GM12878 (cell line): ENCODE measurements around the gene AOPEP. TPM values are rescaled to one million over a fixed set of nuclear protein-coding genes. Genes with fewer than 3 reads are reported as not detected.

Experiments
- ATAC-seq: fragments of 200-7000 bp; cut with Tn5 transposase; 3 replicates; pipeline ENCODE4 v1.9.1; 2020; ENCODE audit warnings: mild to moderate bottlenecking, moderate library complexity
- BruUV-seq: library from RNA; stranded (reverse); fragments of 400-500 nt; replicated peaks from 2 replicates; lab custom pipeline; 2021; lab: Mats Ljungman, UMichigan
- CTCF ChIA-PET: fragments of 300-600 bp; sonication (Branson Sonifier 250); formaldehyde crosslinking; extraction: SDS; loops from one replicate; lab custom pipeline; 2021; ENCODE audit warnings: inconsistent platforms; lab: Yijun Ruan, JAX
- POLR2A ChIA-PET: fragments of 350-600 bp; formaldehyde crosslinking; extraction: SDS; loops from one replicate; lab custom pipeline; 2021; ENCODE audit warnings: inconsistent platforms; lab: Charles Lee
- RAD21 ChIA-PET: fragments of 300-600 bp; sonication (Branson Sonifier 250); formaldehyde crosslinking; loops from one replicate; lab custom pipeline; 2023; ENCODE audit warnings: antibody characterized with exemption; ENCODE audit not compliant: unreplicated experiment; lab: Charles Lee
- SMC1A ChIA-PET: fragments of 300-600 bp; sonication (Branson Sonifier 250); formaldehyde crosslinking; loops from one replicate; lab custom pipeline; 2023; ENCODE audit not compliant: unreplicated experiment, uncharacterized antibody; lab: Charles Lee
- DNase-seq: peaks from one replicate; pipeline ENCODE4 v3.0.0-alpha.2; 2011; ENCODE audit warnings: low read depth, low spot score
- FAIRE-seq: peaks from 3 replicates; lab custom pipeline; 2011; peaks lifted over from hg19 to GRCh38; lab: Jason Lieb, UNC
- H2AFZ ChIP-seq: 2 replicates; pipeline ENCODE4 v1.6.0; 2011; ENCODE audit warnings: low read depth, low read length, control low read depth; ENCODE audit not compliant: control insufficient read depth
- H3K27ac ChIP-seq: 2 replicates; pipeline ENCODE4 v1.5.1; 2011; ENCODE audit warnings: control low read depth; ENCODE audit not compliant: control insufficient read depth, insufficient read depth
- H3K27me3 ChIP-seq, 2 experiments: replicated peaks in 1 of 2; 2 replicates each; pipeline versions ENCODE4 v1.6.0 to v1.6.1; 2011; ENCODE audit warnings: low read length in 1 of 2; ENCODE audit not compliant: control insufficient read depth in 2 of 2, insufficient read depth in 2 of 2
- H3K36me3 ChIP-seq, 2 experiments: 2 replicates each; pipeline ENCODE4 v1.5.1; 2011; ENCODE audit warnings: low read length in 1 of 2; ENCODE audit not compliant: control insufficient read depth in 2 of 2, insufficient read depth in 2 of 2
- H3K4me1 ChIP-seq: 2 replicates; pipeline ENCODE4 v1.6.1; 2011; ENCODE audit warnings: mild to moderate bottlenecking, low read length, moderate library complexity, mixed read lengths; ENCODE audit not compliant: control insufficient read depth, insufficient read depth
- H3K4me2 ChIP-seq: 2 replicates; pipeline ENCODE4 v1.6.0; 2011; ENCODE audit warnings: control low read depth; ENCODE audit not compliant: control insufficient read depth, insufficient read depth
- H3K4me3 ChIP-seq: fragments of 200-600 bp; sonication (generic); 2 replicates; pipeline ENCODE4 v1.5.1; 2016
- H3K79me2 ChIP-seq: 2 replicates; pipeline ENCODE4 v1.6.0; 2011; ENCODE audit warnings: low read length; ENCODE audit not compliant: control insufficient read depth, insufficient read depth
- H3K9ac ChIP-seq: 2 replicates; pipeline ENCODE4 v1.8.0; 2011; ENCODE audit warnings: low read length, control low read depth, mixed read lengths; ENCODE audit not compliant: control insufficient read depth, insufficient read depth
- H3K9me3 ChIP-seq: replicated peaks from 3 replicates; pipeline ENCODE4 v1.5.1; 2011; ENCODE audit warnings: mild to moderate bottlenecking, low read length; ENCODE audit not compliant: control insufficient read depth, insufficient read depth
- H4K20me1 ChIP-seq: 2 replicates; pipeline ENCODE4 v1.6.0; 2011; ENCODE audit not compliant: control insufficient read depth, insufficient read depth
- BCL11A ChIP-seq: IDR thresholded peaks from 2 replicates; pipeline ENCODE4 v1.6.1; 2011; ENCODE audit warnings: low read depth, low read length
- CREM ChIP-seq: IDR thresholded peaks from 2 replicates; pipeline ENCODE4 v1.6.1; 2014; ENCODE audit warnings: antibody characterized with exemption, low read depth
- EED ChIP-seq: sonication (generic); IDR thresholded peaks from 2 replicates; pipeline ENCODE4 v1.6.1; 2016; ENCODE audit warnings: antibody characterized with exemption, low read depth
- JUNB ChIP-seq: IDR thresholded peaks from 2 replicates; pipeline ENCODE4 v1.6.1; 2016; ENCODE audit warnings: antibody characterized with exemption, mild to moderate bottlenecking
- KDM1A ChIP-seq: fragments of 200-600 bp; sonication (generic); IDR thresholded peaks from 2 replicates; pipeline ENCODE4 v1.6.1; 2016; ENCODE audit warnings: borderline replicate concordance
- NBN ChIP-seq: fragments of 450-650 bp; IDR thresholded peaks from 2 replicates; pipeline ENCODE4 v1.6.1; 2016
- PAX5 ChIP-seq: IDR thresholded peaks from 2 replicates; pipeline ENCODE4 v1.6.1; 2011; ENCODE audit warnings: low read depth, low read length, borderline replicate concordance
- RELB ChIP-seq: fragments of 450-650 bp; IDR thresholded peaks from 2 replicates; pipeline ENCODE4 v1.6.1; 2017; ENCODE audit warnings: low read depth, mild to moderate bottlenecking, moderate library complexity
- RUNX3 ChIP-seq: IDR thresholded peaks from 2 replicates; pipeline ENCODE4 v1.6.1; 2012; ENCODE audit warnings: low read length, inconsistent platforms
- SPI1 ChIP-seq: IDR thresholded peaks from 2 replicates; pipeline ENCODE4 v1.6.1; 2011; ENCODE audit warnings: low read depth, mild to moderate bottlenecking, low read length, moderate library complexity, borderline replicate concordance; ENCODE audit not compliant: insufficient read depth
- SUZ12 ChIP-seq: fragments of 200-600 bp; sonication (generic); IDR thresholded peaks from one replicate; pipeline ENCODE4 v1.6.1; 2018; ENCODE audit warnings: antibody characterized with exemption, mild to moderate bottlenecking; ENCODE audit not compliant: unreplicated experiment
- USF1 ChIP-seq: IDR thresholded peaks from 2 replicates; pipeline ENCODE4 v1.6.1; 2011; ENCODE audit warnings: borderline replicate concordance, low read depth, mild to moderate bottlenecking, moderate library complexity, mixed read lengths, low read length; ENCODE audit not compliant: insufficient read depth; ENCODE audit errors: extremely low read length
- ZNF274 ChIP-seq: IDR thresholded peaks from one replicate; pipeline ENCODE4 v1.8.0; 2011; ENCODE audit not compliant: insufficient read length, insufficient read depth
- WGBS: methylation state at CpG from one replicate; pipeline ENCODE4 v1.1.6; 2016; ENCODE audit warnings: low lambda C conversion rate; ENCODE audit not compliant: insufficient replicate concordance, insufficient coverage; ENCODE audit errors: missing lambda C conversion rate; 5-methylcytosine and 5-hydroxymethylcytosine counted together
- in situ Hi-C: fragments of 300-500 bp; cut with MboI; formaldehyde crosslinking; loops from 9 replicates; pipeline ENCODE4 v1.14.3; 2018; ENCODE audit warnings: mixed read lengths
- intact Hi-C: fragments of 100-400 bp; cut with micrococcal nuclease; formaldehyde crosslinking; loops from one replicate; pipeline ENCODE4 v1.14.2; 2022; ENCODE audit not compliant: unreplicated experiment
- polyA plus RNA-seq, 11 experiments: library from polyadenylated mRNA; depleted of rRNA in 4 of 11; unstranded in 6 of 11; stranded (reverse) in 5 of 11; fragments of >200 nt; fragmentation: Nextera tagmentation in 4 of 11; fragmentation: Illumina TruSeq in 1 of 11; extraction: Ambion mirVana in 4 of 11; extraction: Trizol in 1 of 11; gene quantifications; 1 replicate in 1 of 11; 2 replicates in 10 of 11; pipeline versions ENCODE4 v1.2.1 to v1.2.3, GENCODE V29; 2011 to 2016; ENCODE audit warnings: inconsistent platforms in 2 of 11, missing spikeins in 2 of 11, low read depth in 1 of 11
- total RNA-seq, 4 experiments: library from RNA; depleted of rRNA in 3 of 4; stranded (reverse); fragments of >200 nt in 3 of 4; fragmentation: Illumina TruSeq in 1 of 4; extraction: Trizol in 1 of 4; gene quantifications; 2 replicates each; pipeline versions ENCODE4 v1.2.1 to v1.2.3, GENCODE V29; 2013 to 2021

Gene AOPEP
- total and polyA plus RNA-seq, 10 of the 15 experiments (the other 5 are each of a cell fraction or from before 2014, with no cell fraction given): 2.3 to 16.9 (median 10.1) TPM

- H3K9ac ChIP-seq: no peak overlapping the region
- BruUV-seq: no TSS peak
- FAIRE-seq (no peak), ATAC-seq (no peak), DNase-seq (no peak)
- no peaks in the 10 kb centered on the region for H3K4me1 ChIP-seq
- RAD21 ChIA-PET: interaction anchor here (0.6 kb wide), 1 partner anchor 23 kb away, joined by 3 read pairs; no protein-coding TSS in a partner anchor
- H4K20me1 ChIP-seq: no peaks in the 10 kb centered on the region
- no peaks in the 10 kb centered on the region; the same call in 1 of the 3 replicates for H3K9me3 ChIP-seq
- no peaks in the 10 kb centered on the region for H3K27me3 ChIP-seq
- 100% methylated on average over 1 of the region's 1 CpG for WGBS
- intact Hi-C loops (no loop called here), in situ Hi-C loops (no loop called here)
- SMC1A ChIA-PET: interaction anchor here (1.1 to 1.6 kb wide), 3 partner anchors 9 to 38 kb away, joined by 3 to 9 read pairs (median 6); no protein-coding TSS in a partner anchor
- no peak overlapping the region for H3K4me3 ChIP-seq
- H3K79me2 ChIP-seq: no peaks in the 10 kb centered on the region
- CTCF ChIA-PET: interaction anchor here (1.6 kb wide), 1 partner anchor 10 kb away, joined by 3 read pairs; no protein-coding TSS in a partner anchor
- H3K4me2 ChIP-seq: no peak overlapping the region
- no peaks in the 10 kb centered on the region for H3K36me3 ChIP-seq
- no peak overlapping the region for H3K27ac ChIP-seq
- no peak for TF ChIP-seq NBN
- POLR2A ChIA-PET: no interaction called here
- H2AFZ ChIP-seq: no peak overlapping the region
These were observed 167.7 kb downstream of the AOPEP start for GRCh38 chr9:94894094-94894699.

GRCh38 chr9:94895668-94896067, 169.2 kb downstream of the AOPEP start:
- no peaks in the 10 kb centered on the region; the same call in 1 of the 3 replicates for H3K9me3 ChIP-seq
- SMC1A ChIA-PET: interaction anchor here (0.7 to 1.6 kb wide), 4 partner anchors 10 to 84 kb away, joined by 3 to 9 read pairs (median 4); no protein-coding TSS in a partner anchor
- RAD21 ChIA-PET: no interaction called here
- no peaks in the 10 kb centered on the region for H3K79me2 ChIP-seq
- BruUV-seq: no TSS peak
- H3K4me3 ChIP-seq: no peak overlapping the region
- no peak for FAIRE-seq
- 68% methylated on average over 3 of the region's 3 CpGs for WGBS
- no peaks in the 10 kb centered on the region for H3K27me3 ChIP-seq
- intact Hi-C loops: no loop called here
- POLR2A ChIA-PET: interaction anchor here (0.6 kb wide), 2 partner anchors 11 to 250 kb away, joined by 3 to 4 read pairs; no protein-coding TSS in a partner anchor
- no peak overlapping the region for H3K27ac ChIP-seq
- H3K9ac ChIP-seq: no peak overlapping the region
- no peaks in the 10 kb centered on the region for H4K20me1 ChIP-seq
- CTCF ChIA-PET: interaction anchor here (0.8 kb wide), 1 partner anchor 10 kb away, joined by 3 read pairs; no protein-coding TSS in a partner anchor
- ATAC-seq: peak; percentile 59; the same call in 2 of the 3 replicates
- in situ Hi-C loops: no loop called here
- no peaks in the 10 kb centered on the region for H3K36me3 ChIP-seq
- no peak for DNase-seq
- no peaks in the 10 kb centered on the region for H3K4me1 ChIP-seq
- no peak overlapping the region for H2AFZ ChIP-seq
- no peak overlapping the region for H3K4me2 ChIP-seq
- TF ChIP-seq JUNB (peak; percentile 99), PAX5 (peak; percentile 34; the same call in 1 of the 2 replicates), CREM (0 out of 2 replicates have a peak, but pooled peaks have one; percentile 23), USF1 (no peak), KDM1A (no peak), BCL11A (peak; percentile 65), SUZ12 (no peak), ZNF274 (no peak), RUNX3 (peak; percentile 97), RELB (no peak), SPI1 (no peak), EED (peak; percentile 58; the same call in 1 of the 2 replicates)
